GM21423 (cell line): Measurements from ENCODE around the gene TAL1.
"Not testable (repeated sequence)": the region's sequence is repeated elsewhere in the genome, so short reads cannot be mapped to it uniquely, and the experiment has no call there.

Experiments
- ATAC-seq: cut with Tn5 transposase; IDR thresholded peaks from one replicate; pipeline ENCODE4 v1.9.1; 2021; ENCODE audit warnings: mild to moderate bottlenecking, moderate library complexity; ENCODE audit not compliant: unreplicated experiment

The TAL1 gene

DNA sequence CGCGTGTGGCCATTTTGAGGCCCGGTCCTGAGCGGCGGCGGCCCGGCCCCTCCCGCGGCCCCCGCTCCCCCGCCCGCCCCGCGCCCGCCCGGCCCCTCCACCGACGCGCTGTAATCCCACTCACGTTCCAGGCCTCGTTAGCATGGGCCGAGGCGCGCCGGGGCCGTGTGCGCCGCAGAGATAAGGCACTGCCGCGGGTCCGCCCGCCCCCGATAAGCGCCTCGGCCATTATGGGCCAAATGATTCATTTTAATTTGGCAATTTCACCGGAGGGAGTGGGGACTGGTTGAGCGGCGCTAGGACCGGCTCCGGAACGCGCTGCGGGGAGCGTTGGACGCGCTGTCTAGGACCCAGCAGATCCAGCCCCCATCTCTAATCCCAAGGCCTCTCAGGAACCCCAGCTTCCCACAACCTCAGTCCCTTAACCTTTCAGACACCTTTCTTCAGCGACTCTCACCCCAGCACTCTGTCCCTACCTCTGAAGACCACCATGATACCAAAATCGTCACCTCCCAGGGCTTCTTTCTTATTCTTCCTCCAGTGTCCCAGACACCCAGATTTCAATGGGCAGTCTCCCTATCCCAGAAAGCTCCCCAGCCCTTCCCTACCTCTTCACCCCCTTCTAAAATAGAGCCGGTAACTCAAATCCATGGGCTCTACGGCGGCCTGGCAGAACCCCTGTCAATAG lies at the start of gene TAL1:
TSS of gene TAL1 (minus strand) at position 39 of the 688 bp plus-strand sequence. CDS start 6,337 bp downstream, outside the sequence.
- ATAC-seq = no peak

DNA sequence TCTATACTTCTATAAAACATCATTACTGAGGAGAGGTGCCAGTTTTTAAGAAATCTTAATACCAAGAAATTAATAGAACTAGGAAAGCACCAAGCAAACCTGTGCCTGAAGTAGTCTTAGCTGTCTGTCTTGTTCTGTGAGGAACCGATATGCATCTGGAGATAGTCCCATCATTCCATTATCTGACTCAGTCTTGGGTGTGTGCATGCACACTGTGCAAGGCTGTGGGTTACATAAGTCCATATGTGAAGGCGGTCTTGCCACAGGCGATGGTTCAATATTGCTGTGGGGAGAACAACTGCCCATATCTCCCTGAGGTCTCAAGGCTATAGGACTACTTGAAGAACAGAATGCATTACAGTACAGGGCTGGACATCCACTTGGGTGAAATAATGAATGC lies 48.1 kb upstream of the TAL1 start:
- ATAC-seq = no peak

DNA sequence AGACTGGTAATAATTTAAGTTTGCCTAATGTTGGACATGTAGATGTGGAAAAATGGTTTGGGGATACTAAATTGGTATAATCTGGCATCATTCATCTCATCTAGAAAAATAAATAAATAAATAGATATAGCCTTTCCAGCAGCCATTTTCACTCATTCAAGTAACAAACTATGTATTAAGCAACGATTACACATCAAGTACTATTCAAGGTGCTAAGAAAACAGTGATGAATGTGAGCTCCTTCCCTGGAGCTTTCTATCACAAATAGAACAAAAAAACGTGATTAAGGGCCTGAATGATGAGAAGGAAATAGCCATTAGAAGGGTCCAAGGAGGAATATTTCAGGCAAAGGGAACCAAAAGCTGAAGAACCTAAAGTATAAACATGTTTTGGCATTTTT lies 44.8 kb upstream of the TAL1 start:
- ATAC-seq = no peak

DNA sequence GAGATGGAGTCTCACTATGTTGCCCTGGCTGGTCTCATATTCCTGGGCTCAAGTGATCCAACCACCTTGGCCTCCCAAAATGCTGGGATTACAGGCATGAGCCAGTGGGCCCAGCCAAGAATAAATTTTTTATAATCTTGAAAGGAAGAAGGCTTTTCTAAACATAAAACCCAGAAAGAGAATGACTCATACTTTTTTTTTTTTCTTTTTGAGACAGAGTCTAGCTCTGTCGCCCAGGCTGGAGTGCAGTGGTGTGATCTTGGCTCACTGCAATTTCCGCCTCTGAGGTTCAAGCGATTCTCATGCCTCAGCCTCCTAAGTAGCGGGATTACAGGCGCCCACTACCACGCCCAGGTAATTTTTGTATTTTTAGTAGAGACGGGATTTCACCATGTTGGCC lies 43.8 kb upstream of the TAL1 start:
- ATAC-seq = not testable (repeated sequence)

DNA sequence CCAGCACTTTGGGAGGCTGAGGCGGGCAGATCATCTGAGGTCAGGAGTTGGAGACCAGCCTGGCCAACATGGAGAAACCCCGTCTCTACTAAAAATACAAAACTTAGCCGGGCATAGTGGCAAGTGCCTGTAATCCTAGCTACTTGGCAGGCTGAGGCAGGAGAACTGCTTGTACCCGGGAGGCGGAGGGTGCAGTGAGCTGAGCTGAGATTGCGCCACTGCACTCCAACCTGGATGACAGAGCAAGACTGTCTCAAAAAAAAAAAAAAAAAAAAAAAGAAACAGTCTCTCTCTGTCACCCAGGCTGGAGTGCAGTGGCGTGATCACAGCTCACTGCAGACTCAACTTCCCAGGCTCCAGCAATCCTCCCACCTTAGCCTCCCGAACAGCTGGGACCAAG lies 33.5 kb upstream of the TAL1 start:
- not testable (repeated sequence) for ATAC-seq

DNA sequence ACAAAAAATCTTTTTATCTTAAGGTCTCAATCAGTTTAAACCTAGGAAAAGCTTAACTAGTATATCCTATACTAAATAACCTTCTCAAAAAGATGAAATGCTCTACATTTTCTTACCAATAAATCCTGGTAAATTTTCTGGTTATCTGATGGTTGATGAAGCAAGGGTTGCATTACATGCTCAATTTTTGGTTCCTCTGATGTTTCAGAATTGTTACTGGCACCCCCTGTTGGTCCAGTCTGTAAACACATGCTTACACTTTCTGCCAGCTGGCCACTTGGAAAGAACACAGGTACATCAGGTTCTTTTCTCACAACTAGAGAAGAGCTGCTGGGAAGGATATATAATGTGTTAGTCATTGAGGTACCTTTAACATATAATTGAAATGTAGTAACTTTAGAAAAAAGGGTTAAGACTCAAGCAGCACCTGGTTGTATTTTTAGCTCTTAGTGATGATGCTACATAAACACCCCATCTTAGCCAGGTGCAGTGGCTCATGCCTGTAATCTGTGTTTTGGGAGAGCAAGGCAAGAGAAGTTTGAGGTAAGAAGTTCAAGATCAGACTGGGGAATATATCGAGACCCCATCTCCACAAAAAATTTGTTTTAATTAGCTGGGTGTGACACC lies 30.9 kb upstream of the TAL1 start:
- ATAC-seq = no peak

DNA sequence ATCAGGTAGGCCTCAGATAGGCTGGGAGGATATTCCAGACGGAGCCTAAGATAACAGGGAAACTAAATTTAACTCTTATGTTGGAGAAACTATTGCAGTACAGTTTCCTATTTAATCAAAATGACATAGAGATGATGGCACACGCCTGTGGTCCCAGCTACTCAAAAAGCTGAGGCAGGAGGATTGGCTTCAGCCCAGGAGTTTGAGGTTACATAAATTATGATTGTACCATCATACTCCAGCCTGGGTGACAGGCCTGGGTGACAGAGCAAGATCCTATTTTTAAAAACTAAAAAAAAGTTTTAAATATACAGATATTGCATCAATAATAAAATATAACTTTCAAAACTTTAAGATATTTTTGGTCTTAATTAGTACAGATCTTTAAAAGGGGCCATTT lies 25.2 kb upstream of the TAL1 start:
- no peak for ATAC-seq

DNA sequence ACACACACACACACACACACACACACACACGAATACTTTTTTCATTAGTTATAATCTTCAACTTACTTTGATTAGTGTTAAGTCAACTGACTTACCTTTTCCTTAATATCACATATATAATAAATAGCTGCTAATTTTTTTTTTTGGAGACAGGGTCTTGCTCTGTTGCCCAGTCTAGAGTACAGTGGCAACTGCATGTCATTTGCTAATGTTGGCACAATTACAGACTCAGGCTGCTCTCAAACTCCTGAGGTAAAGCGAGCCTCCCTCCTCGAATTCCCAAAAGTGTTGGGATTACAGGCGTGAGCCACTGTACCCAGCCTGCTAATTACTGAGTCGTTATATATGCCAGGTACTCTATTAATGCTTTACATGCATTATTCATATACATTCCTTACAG lies 20.8 kb upstream of the TAL1 start:
- no peak for ATAC-seq

DNA sequence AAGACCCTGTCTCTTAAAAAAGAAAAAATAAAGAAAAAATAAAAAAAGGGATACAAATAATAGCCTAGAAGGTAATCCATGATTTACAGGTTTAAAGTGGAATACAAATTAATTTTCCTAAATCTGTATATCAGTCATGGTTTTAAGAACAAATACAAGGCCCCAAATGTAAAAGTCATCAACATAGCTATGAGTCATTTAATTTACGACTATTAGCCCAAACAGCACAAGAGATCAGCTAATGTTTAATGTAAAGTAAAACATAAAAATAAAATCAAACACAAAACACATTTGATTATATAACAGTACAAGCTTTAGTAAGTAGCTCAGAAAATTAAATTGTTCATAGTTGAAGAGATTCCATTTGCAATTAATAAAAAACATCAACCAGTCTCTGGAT lies 20.3 kb upstream of the TAL1 start:
- no peak for ATAC-seq

DNA sequence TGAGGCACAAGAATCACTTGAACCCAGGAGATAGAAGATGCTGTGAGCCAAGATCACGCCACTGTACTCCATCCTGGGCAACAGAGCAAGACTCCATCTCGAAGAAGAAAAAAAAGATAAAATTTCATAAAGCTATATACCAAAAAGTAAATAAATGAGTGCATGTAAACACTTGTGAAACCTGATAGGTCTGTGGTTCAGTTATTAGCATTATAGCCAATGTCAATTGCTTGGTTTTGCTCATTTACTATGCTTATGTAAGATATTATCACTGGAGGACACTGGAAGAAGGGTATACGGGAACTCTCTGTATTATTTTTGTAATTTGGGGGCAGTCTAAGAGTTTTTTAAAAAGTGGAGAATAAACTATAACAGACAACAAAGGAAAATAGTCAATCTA lies 17.7 kb upstream of the TAL1 start:
- ATAC-seq = no peak

DNA sequence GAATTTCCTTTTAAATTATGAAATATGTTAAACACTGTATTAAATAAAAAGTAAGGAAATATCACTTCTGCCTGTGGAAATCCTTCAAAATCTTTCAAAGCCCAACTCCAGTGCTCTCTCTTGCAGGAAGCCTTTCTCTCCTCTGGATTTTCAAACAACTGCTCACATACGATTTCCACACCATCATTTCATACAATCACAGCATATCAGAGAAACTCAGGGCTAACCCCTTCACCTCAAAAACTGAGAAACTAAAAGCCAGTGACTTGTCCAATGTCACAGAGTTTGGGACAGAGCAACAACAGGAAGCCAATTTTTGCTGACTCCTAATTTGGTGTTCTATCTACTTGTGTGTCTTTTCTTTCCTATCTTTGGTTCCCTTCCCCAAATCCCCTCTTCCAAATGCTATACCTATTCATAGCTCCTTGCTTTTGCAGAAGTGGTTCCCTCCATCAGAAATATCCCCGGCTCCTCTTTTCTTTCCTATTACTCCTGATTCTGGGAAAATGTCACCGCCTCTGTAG lies 12.4 kb upstream of the TAL1 start:
- no peak for ATAC-seq

DNA sequence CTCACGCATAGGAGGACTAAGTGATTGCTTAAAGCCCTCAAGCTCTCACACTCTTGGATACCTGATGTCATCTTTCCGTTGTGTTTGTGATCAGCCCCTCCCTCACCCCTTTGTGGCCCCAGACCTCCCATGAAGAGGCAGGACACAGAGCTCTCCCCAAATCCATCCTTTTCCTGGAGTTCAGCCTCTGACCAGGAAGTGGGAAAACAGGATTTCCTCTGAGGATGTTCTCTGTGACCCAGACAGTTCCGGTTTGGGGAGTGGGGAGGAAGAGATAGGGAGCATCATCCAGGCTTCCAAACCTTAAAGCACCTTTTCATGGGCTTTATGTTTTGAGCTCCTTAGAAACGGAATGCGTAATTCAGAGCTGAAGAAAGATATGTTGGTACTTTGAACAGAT lies 11.9 kb upstream of the TAL1 start:
- ATAC-seq = no peak

DNA sequence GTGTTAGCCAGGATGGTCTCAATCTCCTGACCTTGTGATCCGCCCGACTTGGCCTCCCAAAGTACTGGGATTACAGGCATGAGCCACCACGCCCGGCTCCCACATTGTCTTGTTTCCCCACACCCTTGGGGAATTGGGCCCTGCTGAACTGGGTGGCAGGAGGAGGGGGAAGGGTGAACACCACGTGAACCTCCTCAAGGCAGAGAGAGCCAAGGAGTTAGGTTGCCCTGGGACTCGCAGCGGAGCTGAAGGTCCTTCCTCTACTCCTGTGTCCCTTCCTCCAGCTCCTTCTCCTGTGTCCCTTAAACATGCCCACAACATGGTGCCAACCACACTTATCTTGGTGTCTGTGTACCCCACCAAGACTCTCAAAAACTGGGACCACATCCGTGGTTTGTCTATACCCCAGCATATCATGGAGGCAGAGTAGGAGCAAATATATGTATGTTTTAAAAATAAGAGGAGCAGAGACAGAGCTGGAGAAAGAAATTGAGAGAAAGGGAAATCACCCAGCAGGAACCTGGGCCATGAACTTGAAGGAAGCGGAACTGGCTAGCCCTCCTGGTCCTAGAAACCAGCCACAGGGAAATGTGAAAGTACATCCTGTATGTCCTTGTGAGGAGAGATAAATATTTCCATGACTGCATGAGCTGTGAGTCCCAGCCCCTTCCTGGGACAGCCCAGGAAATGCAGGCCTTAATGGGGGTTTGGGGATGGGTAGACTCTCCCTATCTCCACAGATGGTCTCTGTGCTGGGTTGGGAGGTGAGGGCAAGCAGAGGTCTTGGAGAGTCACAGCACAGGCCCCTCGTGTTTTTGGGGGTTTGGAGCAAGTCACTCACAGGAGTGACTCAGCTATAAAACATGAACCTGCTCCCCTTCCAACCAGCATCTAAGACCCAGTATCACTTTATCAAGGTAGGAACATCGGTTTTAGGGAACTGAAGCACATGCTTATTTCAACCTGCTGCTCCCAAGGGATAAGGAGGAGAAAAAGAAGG lies 9.4 kb upstream of the TAL1 start:
- ATAC-seq = no peak

DNA sequence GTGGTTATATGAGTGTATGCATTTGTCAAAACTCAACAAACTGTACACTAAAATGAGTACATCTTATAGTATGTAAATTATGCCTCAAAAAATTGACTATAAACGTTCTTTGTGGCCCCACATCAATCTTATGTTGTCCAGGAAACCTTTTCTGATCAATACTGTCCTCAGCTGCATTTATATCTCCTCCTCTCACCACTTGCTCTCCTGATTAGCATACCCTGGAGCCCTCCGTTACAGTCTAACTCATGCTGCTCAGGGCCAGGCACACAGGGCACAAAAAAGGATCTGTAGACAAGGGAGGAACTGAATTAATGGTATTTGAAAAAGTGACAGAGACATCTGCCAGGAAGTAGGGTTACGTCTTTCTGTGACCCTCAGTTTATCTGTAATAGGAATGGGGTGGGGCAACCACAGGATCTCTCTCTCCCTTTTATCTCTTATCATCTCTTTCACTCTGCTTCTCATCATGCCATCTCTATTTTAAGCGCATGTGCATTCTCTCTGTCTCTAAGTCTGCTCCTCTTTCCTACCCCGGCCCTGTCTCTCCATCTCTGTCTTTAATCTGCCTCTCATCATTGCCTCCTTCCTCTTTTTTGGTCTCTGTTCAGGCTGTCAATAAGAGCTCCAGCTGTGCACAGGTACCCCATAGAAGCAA lies 7.0 kb upstream of the TAL1 start:
- ATAC-seq = no peak

DNA sequence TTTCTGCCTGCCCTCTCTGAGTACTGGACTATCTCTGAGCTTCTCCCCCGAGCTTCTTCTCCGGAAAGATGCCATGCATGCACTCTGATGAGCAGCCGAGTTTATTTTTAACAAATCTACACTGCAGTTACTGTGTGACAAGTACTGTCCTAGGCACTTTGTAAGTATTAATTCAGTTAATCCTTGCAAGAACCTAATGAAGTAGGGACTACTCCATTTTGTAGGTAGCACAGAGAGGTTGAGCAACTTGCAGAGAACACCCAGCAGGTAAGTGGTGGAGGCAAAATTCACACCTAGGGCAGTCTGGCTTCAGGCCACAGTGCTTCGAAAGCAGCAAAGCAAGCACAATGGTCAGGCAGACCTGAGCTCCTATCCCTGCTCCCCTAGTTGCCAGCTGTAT lies 3.8 kb upstream of the TAL1 start:
- ATAC-seq = no peak

DNA sequence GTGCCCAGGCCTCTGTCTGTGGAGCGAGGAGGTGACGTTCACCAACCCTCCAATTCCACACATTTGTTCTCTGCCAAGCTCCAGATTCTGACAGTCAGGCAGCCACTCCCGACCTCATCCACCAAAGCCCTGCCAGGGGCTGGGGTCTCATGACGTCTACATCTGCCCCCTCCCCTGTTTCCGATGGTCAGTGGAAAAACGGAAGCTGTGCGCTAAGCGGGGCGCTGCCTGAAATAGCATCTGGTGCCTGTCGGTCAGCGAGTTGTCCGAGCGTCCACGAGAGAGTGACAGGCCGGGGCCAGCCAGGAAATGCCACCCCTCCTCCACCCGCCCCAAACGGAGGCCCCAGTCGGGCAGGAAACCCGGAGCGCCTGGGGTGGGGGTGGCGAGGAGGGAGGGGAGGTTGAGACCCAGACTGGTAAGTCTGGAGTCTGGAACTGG lies 3.2 kb upstream of the TAL1 start:
- ATAC-seq = no peak

DNA sequence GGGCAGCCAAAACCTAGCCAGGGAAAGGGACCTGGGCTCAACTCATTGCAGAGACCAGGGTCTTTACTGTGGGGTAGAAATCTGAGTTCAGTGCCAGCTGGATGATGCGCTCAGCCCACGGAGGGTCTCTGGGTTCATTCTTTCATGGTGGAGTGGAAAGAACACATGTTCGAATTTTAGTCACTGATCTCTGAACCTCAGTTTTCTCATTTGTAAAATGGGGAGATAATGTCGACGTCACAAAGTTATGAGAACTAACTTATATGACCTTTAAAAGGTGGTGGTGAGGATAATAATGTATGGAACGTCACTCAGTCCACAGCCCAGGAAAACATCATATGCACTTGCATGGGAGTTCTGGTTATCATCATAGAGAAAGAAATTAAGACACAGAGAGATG lies 1.2 kb upstream of the TAL1 start:
- ATAC-seq = no peak

DNA sequence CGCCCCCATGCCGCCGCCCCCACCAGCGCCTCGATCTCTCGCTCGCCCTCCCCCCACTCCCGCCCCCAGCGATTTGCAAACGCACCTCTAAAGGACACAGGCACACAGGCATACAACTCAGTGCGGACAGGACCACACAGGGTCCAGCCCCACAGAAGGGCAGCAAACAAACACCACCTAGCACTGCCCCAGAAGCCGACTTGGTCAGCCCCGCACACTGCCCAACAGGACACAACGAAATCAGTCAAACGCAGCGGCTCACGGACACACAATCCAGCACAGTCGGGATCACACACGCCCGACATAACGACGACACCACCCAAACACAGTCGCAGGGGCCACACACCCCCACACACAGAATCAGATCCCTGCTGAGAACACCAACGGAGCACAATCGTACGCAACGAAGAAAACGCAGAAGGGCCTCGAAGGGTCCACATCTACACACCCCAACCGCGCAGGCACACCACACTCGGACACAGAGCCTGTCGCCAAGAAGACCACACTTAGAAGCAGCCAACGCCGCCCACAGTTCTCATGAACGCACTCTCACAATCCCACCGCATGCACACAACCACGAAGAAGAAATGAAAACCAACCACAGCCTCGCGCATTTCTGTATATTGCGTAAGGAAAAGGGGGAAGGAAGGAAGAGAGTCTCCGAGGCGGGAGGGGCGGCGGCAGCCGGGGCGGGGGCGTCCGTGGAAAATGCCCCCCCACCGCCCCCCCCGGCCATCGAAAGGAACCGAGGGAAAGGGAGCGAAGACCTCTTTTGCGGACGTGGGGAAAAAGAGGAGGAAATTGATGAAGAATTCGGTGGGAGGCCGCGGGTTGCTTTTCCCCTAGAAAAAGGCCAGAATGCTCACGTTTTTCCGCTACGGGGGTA lies 481 bp downstream of the TAL1 start:
- ATAC-seq = no peak

DNA sequence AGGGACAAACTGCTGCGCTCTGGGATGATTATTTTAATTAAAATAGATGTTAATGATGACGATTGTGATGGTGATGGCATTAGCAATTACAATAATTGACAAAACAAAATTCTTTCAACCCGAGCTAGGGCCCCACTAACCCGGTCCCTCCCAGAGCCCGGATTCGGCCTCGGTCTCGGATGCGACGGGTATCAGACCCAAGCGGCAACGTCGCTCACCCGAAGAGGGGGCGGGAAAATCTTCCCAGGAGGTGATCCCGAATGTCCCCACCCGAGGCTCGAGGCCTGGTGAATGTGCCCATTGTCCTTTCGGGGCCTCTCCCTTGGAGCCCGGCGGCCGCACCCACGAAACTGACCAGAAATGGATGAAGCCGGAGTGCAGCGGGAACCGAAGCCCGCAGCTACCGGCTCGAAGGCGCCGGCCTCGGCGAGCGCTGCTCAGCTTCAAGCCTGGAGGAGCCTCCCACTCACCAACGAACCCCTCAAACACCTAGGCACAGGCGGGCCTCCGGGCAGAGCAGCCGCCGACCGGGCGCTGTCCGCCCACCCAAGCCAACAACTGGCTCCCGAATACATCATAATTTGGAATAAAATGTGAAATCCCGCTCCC lies 1.2 kb downstream of the TAL1 start:
- ATAC-seq = no peak
